Keratinocyte (primary cell): ENCODE results near the gene PVR.

ENCODE experiments used
- EZH2 ChIP-seq: IDR thresholded peaks from one replicate; pipeline ENCODE4 v1.6.1; 2012; ENCODE audit warnings: inconsistent platforms, mild to moderate bottlenecking, low read length, moderate library complexity
- TF ChIP-seq, protein P1 (sequence below), 3 experiments: IDR thresholded peaks in 1 of 3; conservative IDR thresholded peaks in 1 of 3; optimal IDR thresholded peaks in 1 of 3; 2 replicates in 2 of 3; 3 replicates in 1 of 3; pipeline versions ENCODE3 to v1.5.1; 2011; ENCODE audit warnings: low read length in 3 of 3, mild to moderate bottlenecking in 3 of 3, moderate library complexity in 2 of 3, control low read depth in 1 of 3, inconsistent platforms in 1 of 3; ENCODE audit not compliant: insufficient read depth in 2 of 3; ENCODE audit errors: extremely low read depth in 1 of 3

DNA sequence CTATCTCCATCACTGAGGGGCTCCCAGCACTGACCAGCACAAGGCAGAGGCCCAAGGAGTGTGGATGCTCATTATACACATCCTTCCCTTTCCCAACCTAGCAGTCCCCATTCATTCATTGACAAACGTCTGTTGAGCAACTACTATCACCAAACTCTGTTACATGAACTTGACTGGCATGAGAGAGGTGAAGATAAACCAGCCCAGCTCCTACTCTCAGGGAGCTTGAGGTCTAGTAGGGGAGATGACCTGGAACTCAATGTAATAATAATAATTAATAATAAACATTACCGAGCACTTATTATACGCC is 46.4 kb downstream of the PVR start:
- TF ChIP-seq, protein P1, sequence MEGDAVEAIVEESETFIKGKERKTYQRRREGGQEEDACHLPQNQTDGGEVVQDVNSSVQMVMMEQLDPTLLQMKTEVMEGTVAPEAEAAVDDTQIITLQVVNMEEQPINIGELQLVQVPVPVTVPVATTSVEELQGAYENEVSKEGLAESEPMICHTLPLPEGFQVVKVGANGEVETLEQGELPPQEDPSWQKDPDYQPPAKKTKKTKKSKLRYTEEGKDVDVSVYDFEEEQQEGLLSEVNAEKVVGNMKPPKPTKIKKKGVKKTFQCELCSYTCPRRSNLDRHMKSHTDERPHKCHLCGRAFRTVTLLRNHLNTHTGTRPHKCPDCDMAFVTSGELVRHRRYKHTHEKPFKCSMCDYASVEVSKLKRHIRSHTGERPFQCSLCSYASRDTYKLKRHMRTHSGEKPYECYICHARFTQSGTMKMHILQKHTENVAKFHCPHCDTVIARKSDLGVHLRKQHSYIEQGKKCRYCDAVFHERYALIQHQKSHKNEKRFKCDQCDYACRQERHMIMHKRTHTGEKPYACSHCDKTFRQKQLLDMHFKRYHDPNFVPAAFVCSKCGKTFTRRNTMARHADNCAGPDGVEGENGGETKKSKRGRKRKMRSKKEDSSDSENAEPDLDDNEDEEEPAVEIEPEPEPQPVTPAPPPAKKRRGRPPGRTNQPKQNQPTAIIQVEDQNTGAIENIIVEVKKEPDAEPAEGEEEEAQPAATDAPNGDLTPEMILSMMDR (optimal IDR thresholded peaks at IDR 0.05 in 1 of 3, IDR thresholded peaks at IDR 0.05 in 1 of 3, conservative IDR thresholded peaks at IDR 0.05 in 1 of 3; ENCODE audit: extremely low read depth in 1 of 3, insufficient read depth in 2 of 3, low read length in 3 of 3), result no peak
- TF ChIP-seq EZH2, result no peak
